K562 (cell line): Measurements from ENCODE around the gene ZFPM1. TPM values are rescaled to one million over a fixed set of nuclear protein-coding genes. Genes with fewer than 3 reads are reported as not detected.
A peak's percentile ranks its signal among the peaks of the same experiment; 100 is the strongest.

Experiments
- DEAF1 ChIP-seq: fragments of 450-650 bp; formaldehyde crosslinking; IDR thresholded peaks from 2 replicates; pipeline ENCODE4 v1.4.0; 2020; ENCODE audit warnings: mild to moderate bottlenecking, moderate library complexity
- GABPB1 ChIP-seq: sonication (generic); formaldehyde crosslinking; IDR thresholded peaks from 2 replicates; pipeline ENCODE4 v1.8.0; 2022; ENCODE audit warnings: mild to moderate bottlenecking, missing genetic modification reagents
- HNRNPUL1 ChIP-seq: fragments of 200-400 bp; formaldehyde crosslinking; IDR thresholded peaks from 2 replicates; pipeline ENCODE4 v1.6.1; 2017; ENCODE audit warnings: low read length
- LARP7 ChIP-seq: fragments of 450-650 bp; IDR thresholded peaks from 2 replicates; pipeline ENCODE4 v1.6.1; 2016
- NR1H2 ChIP-seq: sonication (generic); formaldehyde crosslinking; IDR thresholded peaks from 2 replicates; pipeline ENCODE4 v1.4.0; 2020; ENCODE audit warnings: mild to moderate bottlenecking, missing genetic modification reagents
- PHF21A ChIP-seq: fragments of 450-650 bp; IDR thresholded peaks from 2 replicates; pipeline ENCODE4 v1.6.1; 2017; ENCODE audit warnings: low read depth, borderline replicate concordance
- RB1 ChIP-seq: fragments of 450-650 bp; IDR thresholded peaks from 2 replicates; pipeline ENCODE4 v1.6.1; 2017; ENCODE audit warnings: low read depth, mild to moderate bottlenecking
- TEAD1 ChIP-seq, 2 experiments: fragments of 450-650 bp in 1 of 2; sonication (generic) in 1 of 2; formaldehyde crosslinking; IDR thresholded peaks; 2 replicates each; pipeline versions ENCODE4 v1.4.0 to v1.8.0; 2020 to 2022; ENCODE audit warnings: mild to moderate bottlenecking in 2 of 2, missing genetic modification reagents in 1 of 2
- TSC22D4 ChIP-seq: fragments of 450-650 bp; IDR thresholded peaks from 2 replicates; pipeline ENCODE4 v1.6.1; 2016; ENCODE audit warnings: missing genetic modification characterization, missing biosample characterization, control low read depth
- ZBTB1 ChIP-seq: sonication (generic); formaldehyde crosslinking; IDR thresholded peaks from 2 replicates; pipeline ENCODE4 v1.8.1; 2023; ENCODE audit warnings: missing genetic modification reagents, low read depth, mild to moderate bottlenecking, borderline replicate concordance
- ZNF311 ChIP-seq: fragments of 250-450 bp; sonication (Bioruptor Pico); IDR thresholded peaks from 2 replicates; pipeline ENCODE4 v1.4.0; 2020; ENCODE audit warnings: mild to moderate bottlenecking, moderate library complexity
- ZNF324 ChIP-seq: fragments of 250-450 bp; sonication (Bioruptor Pico); IDR thresholded peaks from 2 replicates; pipeline ENCODE4 v1.4.0; 2020; ENCODE audit warnings: mild to moderate bottlenecking
- ZNF79 ChIP-seq: fragments of 250-450 bp; sonication (Bioruptor Pico); IDR thresholded peaks from 2 replicates; pipeline ENCODE4 v1.4.0; 2020; ENCODE audit warnings: low read depth, mild to moderate bottlenecking, moderate library complexity
- polyA plus RNA-seq, 8 experiments: library from polyadenylated mRNA; depleted of rRNA in 4 of 8; stranded (reverse) in 5 of 8; unstranded in 3 of 8; fragments of >200 nt; fragmentation: Nextera tagmentation in 2 of 8; fragmentation: Illumina TruSeq in 1 of 8; extraction: Ambion mirVana in 2 of 8; extraction: Trizol in 1 of 8; gene quantifications; 2 replicates each; pipeline versions ENCODE4 v1.2.1 to v1.2.3, GENCODE V29; 2011 to 2014; ENCODE audit warnings: inconsistent platforms in 1 of 8, missing spikeins in 1 of 8
- total RNA-seq, 7 experiments: library from RNA; depleted of rRNA in 6 of 7; stranded (reverse); fragments of >200 nt in 6 of 7; fragmentation: Illumina TruSeq in 2 of 7; extraction: Trizol in 2 of 7; gene quantifications; 2 replicates each; pipeline versions ENCODE4 v1.2.1 to v1.2.3, GENCODE V29; 2011 to 2021; ENCODE audit warnings: low replicate concordance in 1 of 7
- TF ChIP-seq, protein P1 (sequence below): fragments of 250-450 bp; sonication (Bioruptor Pico); IDR thresholded peaks from 2 replicates; pipeline ENCODE4 v1.4.0; 2020
- TF ChIP-seq, protein P2 (sequence below): fragments of 450-650 bp; formaldehyde crosslinking; IDR thresholded peaks from 2 replicates; pipeline ENCODE4 v1.4.0; 2020; ENCODE audit warnings: mild to moderate bottlenecking, mixed read lengths
- TF ChIP-seq, protein P3 (sequence below): fragments of 450-650 bp; IDR thresholded peaks from 2 replicates; pipeline ENCODE4 v1.6.1; 2017; ENCODE audit warnings: mild to moderate bottlenecking, moderate library complexity

Gene ZFPM1
- total and polyA plus RNA-seq, 9 of the 15 experiments (the other 6 are each of a cell fraction or from before 2014, with no cell fraction given), result 0.03 to 35.9 (median 1.4) TPM

DNA sequence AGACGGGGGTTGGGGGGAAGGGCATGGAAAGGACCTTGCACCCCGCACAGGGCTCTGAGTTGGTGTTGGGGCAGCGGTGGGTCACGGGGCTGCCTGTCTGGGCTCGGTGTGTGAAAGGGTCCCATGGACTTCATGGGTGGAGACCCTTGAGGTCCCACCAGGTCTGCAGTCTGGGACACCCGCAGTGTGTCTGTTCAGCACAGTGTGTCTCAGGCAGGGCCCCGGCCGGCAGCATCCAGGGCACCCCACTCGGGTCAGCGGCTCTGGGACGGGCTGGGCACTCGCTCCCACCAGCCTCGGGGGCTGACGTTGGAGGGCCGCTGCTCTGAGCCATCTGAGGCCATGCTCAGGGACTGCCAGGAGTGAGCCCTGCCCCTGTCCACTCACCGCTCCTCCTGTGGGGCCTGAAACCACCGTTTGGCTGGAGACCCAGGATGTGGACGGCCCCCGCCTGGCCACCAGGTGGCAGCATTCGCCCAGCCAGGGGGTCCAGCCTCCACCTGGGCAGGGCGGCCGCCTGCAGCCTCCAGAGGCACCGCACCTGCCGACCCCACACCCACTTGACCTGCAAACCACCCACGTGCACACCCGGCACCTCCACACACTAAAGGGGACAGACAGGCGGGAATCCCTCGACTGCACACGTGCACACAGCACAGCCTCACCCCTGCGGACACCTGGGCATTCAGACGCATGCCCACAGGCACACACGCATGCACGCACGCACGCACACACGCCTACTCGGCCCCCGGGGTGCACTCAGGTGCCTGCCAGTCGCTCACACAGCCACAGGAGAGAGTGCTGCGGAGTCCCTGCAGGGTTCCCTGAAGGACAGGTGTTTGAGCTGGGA is 10.1 kb upstream of the ZFPM1 start (continued):
- TF ChIP-seq, protein P1, sequence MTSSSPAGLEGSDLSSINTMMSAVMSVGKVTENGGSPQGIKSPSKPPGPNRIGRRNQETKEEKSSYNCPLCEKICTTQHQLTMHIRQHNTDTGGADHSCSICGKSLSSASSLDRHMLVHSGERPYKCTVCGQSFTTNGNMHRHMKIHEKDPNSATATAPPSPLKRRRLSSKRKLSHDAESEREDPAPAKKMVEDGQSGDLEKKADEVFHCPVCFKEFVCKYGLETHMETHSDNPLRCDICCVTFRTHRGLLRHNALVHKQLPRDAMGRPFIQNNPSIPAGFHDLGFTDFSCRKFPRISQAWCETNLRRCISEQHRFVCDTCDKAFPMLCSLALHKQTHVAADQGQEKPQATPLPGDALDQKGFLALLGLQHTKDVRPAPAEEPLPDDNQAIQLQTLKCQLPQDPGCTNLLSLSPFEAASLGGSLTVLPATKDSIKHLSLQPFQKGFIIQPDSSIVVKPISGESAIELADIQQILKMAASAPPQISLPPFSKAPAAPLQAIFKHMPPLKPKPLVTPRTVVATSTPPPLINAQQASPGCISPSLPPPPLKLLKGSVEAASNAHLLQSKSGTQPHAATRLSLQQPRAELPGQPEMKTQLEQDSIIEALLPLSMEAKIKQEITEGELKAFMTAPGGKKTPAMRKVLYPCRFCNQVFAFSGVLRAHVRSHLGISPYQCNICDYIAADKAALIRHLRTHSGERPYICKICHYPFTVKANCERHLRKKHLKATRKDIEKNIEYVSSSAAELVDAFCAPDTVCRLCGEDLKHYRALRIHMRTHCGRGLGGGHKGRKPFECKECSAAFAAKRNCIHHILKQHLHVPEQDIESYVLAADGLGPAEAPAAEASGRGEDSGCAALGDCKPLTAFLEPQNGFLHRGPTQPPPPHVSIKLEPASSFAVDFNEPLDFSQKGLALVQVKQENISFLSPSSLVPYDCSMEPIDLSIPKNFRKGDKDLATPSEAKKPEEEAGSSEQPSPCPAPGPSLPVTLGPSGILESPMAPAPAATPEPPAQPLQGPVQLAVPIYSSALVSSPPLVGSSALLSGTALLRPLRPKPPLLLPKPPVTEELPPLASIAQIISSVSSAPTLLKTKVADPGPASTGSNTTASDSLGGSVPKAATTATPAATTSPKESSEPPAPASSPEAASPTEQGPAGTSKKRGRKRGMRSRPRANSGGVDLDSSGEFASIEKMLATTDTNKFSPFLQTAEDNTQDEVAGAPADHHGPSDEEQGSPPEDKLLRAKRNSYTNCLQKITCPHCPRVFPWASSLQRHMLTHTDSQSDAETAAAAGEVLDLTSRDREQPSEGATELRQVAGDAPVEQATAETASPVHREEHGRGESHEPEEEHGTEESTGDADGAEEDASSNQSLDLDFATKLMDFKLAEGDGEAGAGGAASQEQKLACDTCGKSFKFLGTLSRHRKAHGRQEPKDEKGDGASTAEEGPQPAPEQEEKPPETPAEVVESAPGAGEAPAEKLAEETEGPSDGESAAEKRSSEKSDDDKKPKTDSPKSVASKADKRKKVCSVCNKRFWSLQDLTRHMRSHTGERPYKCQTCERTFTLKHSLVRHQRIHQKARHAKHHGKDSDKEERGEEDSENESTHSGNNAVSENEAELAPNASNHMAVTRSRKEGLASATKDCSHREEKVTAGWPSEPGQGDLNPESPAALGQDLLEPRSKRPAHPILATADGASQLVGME (CRISPR knock-in tag), result no peak
- peak; percentile 62; the same call in 1 of the 2 replicates for TF ChIP-seq ZBTB1
- peak; percentile 93 for TF ChIP-seq RB1
- peak; percentile 99 for TF ChIP-seq DEAF1 (CRISPR knock-in tag)
- no peak for TF ChIP-seq ZNF324 (CRISPR knock-in tag)
- TF ChIP-seq ZNF79 (CRISPR knock-in tag), result no peak
- TF ChIP-seq, protein P2, sequence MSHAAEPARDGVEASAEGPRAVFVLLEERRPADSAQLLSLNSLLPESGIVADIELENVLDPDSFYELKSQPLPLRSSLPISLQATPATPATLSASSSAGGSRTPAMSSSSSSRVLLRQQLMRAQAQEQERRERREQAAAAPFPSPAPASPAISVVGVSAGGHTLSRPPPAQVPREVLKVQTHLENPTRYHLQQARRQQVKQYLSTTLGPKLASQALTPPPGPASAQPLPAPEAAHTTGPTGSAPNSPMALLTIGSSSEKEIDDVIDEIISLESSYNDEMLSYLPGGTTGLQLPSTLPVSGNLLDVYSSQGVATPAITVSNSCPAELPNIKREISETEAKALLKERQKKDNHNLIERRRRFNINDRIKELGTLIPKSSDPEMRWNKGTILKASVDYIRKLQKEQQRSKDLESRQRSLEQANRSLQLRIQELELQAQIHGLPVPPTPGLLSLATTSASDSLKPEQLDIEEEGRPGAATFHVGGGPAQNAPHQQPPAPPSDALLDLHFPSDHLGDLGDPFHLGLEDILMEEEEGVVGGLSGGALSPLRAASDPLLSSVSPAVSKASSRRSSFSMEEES, result no peak
- TF ChIP-seq, protein P3, sequence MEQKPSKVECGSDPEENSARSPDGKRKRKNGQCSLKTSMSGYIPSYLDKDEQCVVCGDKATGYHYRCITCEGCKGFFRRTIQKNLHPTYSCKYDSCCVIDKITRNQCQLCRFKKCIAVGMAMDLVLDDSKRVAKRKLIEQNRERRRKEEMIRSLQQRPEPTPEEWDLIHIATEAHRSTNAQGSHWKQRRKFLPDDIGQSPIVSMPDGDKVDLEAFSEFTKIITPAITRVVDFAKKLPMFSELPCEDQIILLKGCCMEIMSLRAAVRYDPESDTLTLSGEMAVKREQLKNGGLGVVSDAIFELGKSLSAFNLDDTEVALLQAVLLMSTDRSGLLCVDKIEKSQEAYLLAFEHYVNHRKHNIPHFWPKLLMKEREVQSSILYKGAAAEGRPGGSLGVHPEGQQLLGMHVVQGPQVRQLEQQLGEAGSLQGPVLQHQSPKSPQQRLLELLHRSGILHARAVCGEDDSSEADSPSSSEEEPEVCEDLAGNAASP, result no peak
- no peak for TF ChIP-seq NR1H2 (CRISPR knock-in tag)
- no peak for TF ChIP-seq HNRNPUL1
- 0 out of 4 replicates have a peak, but pooled peaks of 1 of the 2 experiments have one; percentile 25 for TF ChIP-seq TEAD1 (CRISPR knock-in tag; IDR thresholded peaks at IDR 0.05)
- no peak for TF ChIP-seq PHF21A
- TF ChIP-seq LARP7, result no peak
- no peak for TF ChIP-seq TSC22D4 (tag)
- peak; percentile 61 for TF ChIP-seq GABPB1
- TF ChIP-seq ZNF311, result no peak
